Measurements from ENCODE around the gene FAM222A. TPM values are rescaled to one million over a fixed set of nuclear protein-coding genes. Genes with fewer than 3 reads are reported as not detected.
A peak's percentile ranks its signal among the peaks of the same experiment; 100 is the strongest.

The FAM222A gene
- total and polyA plus RNA-seq, 2 of the 8 experiments (the other 6 are each of a cell fraction or from before 2014, with no cell fraction given) = 0.94 to 1.1 TPM

DNA sequence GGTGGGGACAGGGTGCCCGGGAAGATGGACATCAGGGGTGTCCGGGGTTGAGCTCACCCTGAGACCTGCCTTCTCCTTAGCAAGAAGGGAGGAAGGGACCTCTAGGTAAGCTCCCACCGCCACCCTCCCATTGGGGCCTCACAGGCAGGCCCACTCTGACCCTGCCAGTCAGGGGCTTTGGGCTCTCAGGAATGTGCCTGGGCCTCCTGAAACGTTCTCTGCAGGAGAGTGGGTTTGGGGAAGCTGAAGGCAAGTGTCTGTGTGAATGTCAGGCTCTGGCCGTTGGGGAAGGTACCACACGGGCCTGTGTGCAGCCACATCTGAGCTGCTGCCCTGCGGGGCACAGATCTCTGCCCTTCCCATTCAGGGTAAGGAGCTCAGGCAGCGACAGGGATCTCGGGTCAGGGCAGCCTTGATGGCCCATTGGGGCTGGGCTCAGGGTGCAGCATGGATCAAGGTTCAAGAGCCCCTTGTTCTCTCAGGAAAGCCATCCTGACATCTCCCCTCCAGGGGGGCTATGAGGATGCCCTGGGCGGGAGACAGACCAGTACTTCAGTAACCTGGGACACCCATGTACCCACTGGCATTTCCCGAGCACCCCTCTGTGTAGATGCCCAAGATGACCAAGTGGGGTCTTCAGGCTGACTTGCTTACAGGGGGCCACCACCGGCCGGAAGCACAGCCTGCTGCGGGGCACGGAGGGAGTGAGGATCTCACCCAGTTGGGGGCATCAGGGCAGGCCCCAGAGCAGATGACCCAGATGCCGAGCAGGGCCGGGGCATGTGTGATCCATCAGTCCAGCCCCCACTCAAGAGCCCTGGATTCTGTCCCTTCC, 29.7 kb downstream of the FAM222A start:
- H3K14ac ChIP-seq (ENCODE audit: insufficient read length) = no peak overlapping the region
- no peak overlapping the region for H3K56ac ChIP-seq (replicated peaks; ENCODE audit: insufficient read length, low read depth, low read length)
- H2BK5ac ChIP-seq (ENCODE audit: low read depth, low read length) = no peak overlapping the region
- no peak overlapping the region for H2BK120ac ChIP-seq (replicated peaks; ENCODE audit: low read depth, low read length)
- no peak overlapping the region for H3K27ac ChIP-seq (ENCODE audit: low read depth, low read length)
- peak overlapping the region; percentile 39; the same call in 1 of the 2 replicates for H2BK12ac ChIP-seq (ENCODE audit: low read depth, low read length)
- H3K18ac ChIP-seq (ENCODE audit: extremely low read depth, low read length) = no peak overlapping the region
- WGBS, 2 experiments (ENCODE audit: extremely low coverage in 1 of 2, insufficient coverage in 1 of 2, insufficient read length in 1 of 2, insufficient replicate concordance in 2 of 2, low coverage in 1 of 2, low lambda C conversion rate in 2 of 2, missing lambda C conversion rate in 1 of 2) = 91% methylated on average over 17 of the region's 17 CpGs; no CpG with 5 or more reads in 1 of the 2 experiments
- H2BK15ac ChIP-seq (ENCODE audit: low read length) = no peak overlapping the region
- H4K20me1 ChIP-seq (replicated peaks in 1 of 2; ENCODE audit: control insufficient read depth in 1 of 2, insufficient read depth in 2 of 2, low read length in 2 of 2) = no peaks in the 10 kb centered on the region
- POLR2A ChIA-PET (ENCODE audit: partially characterized antibody) = no interaction called here
- no peaks in the 10 kb centered on the region for H3K79me2 ChIP-seq (ENCODE audit: control insufficient read depth in 1 of 2, insufficient read depth in 2 of 2, low read length in 2 of 2)
- FAIRE-seq (no peak), DNase-seq (ENCODE audit: low read depth in 1 of 2, low spot score in 2 of 2) (no peak)
- H3K9ac ChIP-seq (replicated peaks in 1 of 4; ENCODE audit: extremely low read depth in 1 of 4, low read depth in 3 of 4, low read length in 3 of 4) = no peak overlapping the region
- CTCF ChIA-PET (ENCODE audit: partially characterized antibody) = interaction anchor here (0.6 to 1.7 kb wide), 6 partner anchors 10 to 310 kb away, joined by 3 to 4 read pairs (median 3); no protein-coding TSS in a partner anchor
- H2AK5ac ChIP-seq (ENCODE audit: low read depth, low read length) = no peak overlapping the region
- no peak overlapping the region for H3K4me2 ChIP-seq (ENCODE audit: insufficient read depth in 1 of 2, low read depth in 2 of 2, low read length in 2 of 2)
- no peak overlapping the region for H3K4ac ChIP-seq (replicated peaks; ENCODE audit: insufficient read length, low read depth, low read length)
- H4K91ac ChIP-seq (replicated peaks; ENCODE audit: insufficient read length, low read length) = no peak overlapping the region
- no peaks in the 10 kb centered on the region; the same call in 1 of the 2 replicates for H3K23me2 ChIP-seq (ENCODE audit: low read depth, low read length)
- H3K4me3 ChIP-seq (ENCODE audit: extremely low read depth in 1 of 4, insufficient read depth in 2 of 4, low read depth in 3 of 4, low read length in 4 of 4) = no peak overlapping the region
- H3K23ac ChIP-seq (ENCODE audit: insufficient read length) = no peak overlapping the region
- no peaks in the 10 kb centered on the region for H3K79me1 ChIP-seq (ENCODE audit: low read depth, low read length)
- H2BK20ac ChIP-seq (ENCODE audit: low read length) = no peak overlapping the region
- no peaks in the 10 kb centered on the region for H3K36me3 ChIP-seq (ENCODE audit: control insufficient read depth in 2 of 4, insufficient read depth in 4 of 4, low read length in 3 of 4)
- no peaks in the 10 kb centered on the region for H3K9me3 ChIP-seq (ENCODE audit: insufficient read depth in 2 of 2, low read depth in 1 of 2, low read length in 1 of 2)
- no peaks in the 10 kb centered on the region for H3K4me1 ChIP-seq (replicated peaks in 1 of 4; ENCODE audit: control insufficient read depth in 3 of 4, insufficient read depth in 4 of 4, low read length in 3 of 4)
- no peak overlapping the region for H4K8ac ChIP-seq (ENCODE audit: extremely low read depth, insufficient read depth, low read length)
- no peak overlapping the region for H4K5ac ChIP-seq (ENCODE audit: insufficient read length, low read depth, low read length)
- no peaks in the 10 kb centered on the region for H3K27me3 ChIP-seq (replicated peaks in 1 of 4; ENCODE audit: control insufficient read depth in 3 of 4, extremely low read depth in 1 of 4, insufficient read depth in 3 of 4, low read length in 3 of 4)
- no peak overlapping the region for H2AFZ ChIP-seq (ENCODE audit: low read length)
- TF ChIP-seq, protein P1, sequence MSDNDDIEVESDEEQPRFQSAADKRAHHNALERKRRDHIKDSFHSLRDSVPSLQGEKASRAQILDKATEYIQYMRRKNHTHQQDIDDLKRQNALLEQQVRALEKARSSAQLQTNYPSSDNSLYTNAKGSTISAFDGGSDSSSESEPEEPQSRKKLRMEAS (IDR thresholded peaks at IDR 0.05) = no peak
- TF ChIP-seq SP2 (IDR thresholded peaks at IDR 0.05; ENCODE audit: low read length) (no peak), EP300 (IDR thresholded peaks at IDR 0.05; ENCODE audit: borderline replicate concordance in 1 of 2, low read depth in 2 of 2, low read length in 2 of 2) (no peak), EGR1 (IDR thresholded peaks at IDR 0.05; ENCODE audit: borderline replicate concordance, low read depth, low read length) (no peak), PHF8 (conservative IDR thresholded peaks at IDR 0.05; ENCODE audit: low read depth, low read length) (no peak), CTBP2 (IDR thresholded peaks at IDR 0.05; ENCODE audit: borderline replicate concordance, insufficient read depth, insufficient read length, low read length) (no peak), TCF12 (IDR thresholded peaks at IDR 0.05; ENCODE audit: low read depth, low read length) (no peak), SIRT6 (IDR thresholded peaks at IDR 0.05; ENCODE audit: low read length) (no peak), KDM1A (IDR thresholded peaks at IDR 0.05; ENCODE audit: borderline replicate concordance, low read length) (no peak)
- TF ChIP-seq, protein P2, sequence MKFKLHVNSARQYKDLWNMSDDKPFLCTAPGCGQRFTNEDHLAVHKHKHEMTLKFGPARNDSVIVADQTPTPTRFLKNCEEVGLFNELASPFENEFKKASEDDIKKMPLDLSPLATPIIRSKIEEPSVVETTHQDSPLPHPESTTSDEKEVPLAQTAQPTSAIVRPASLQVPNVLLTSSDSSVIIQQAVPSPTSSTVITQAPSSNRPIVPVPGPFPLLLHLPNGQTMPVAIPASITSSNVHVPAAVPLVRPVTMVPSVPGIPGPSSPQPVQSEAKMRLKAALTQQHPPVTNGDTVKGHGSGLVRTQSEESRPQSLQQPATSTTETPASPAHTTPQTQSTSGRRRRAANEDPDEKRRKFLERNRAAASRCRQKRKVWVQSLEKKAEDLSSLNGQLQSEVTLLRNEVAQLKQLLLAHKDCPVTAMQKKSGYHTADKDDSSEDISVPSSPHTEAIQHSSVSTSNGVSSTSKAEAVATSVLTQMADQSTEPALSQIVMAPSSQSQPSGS (IDR thresholded peaks at IDR 0.05; ENCODE audit: low read length) = no peak
